ENCODE data around the gene CELSR1.
A peak's percentile ranks its signal among the peaks of the same experiment; 100 is the strongest.

Gene CELSR1

GRCh38 chr22:46373921-46374662 lies 163.3 kb downstream of the CELSR1 start:
- peak; percentile 61 for DNase-seq

GRCh38 chr22:46373159-46373558 lies 164.3 kb downstream of the CELSR1 start:
- DNase-seq = peak; percentile 75

GRCh38 chr22:46372686-46373085 lies 164.7 kb downstream of the CELSR1 start:
- no peak for DNase-seq

GRCh38 chr22:46371623-46372226 lies 165.7 kb downstream of the CELSR1 start:
- DNase-seq = no peak

- DNase-seq = peak; percentile 91
Observed at GRCh38 chr22:46370584-46371291, 166.7 kb downstream of the CELSR1 start.

GRCh38 chr22:46369716-46370583 lies 167.5 kb downstream of the CELSR1 start:
- no peak for DNase-seq

GRCh38 chr22:46368871-46369715 lies 168.3 kb downstream of the CELSR1 start:
- DNase-seq = no peak

- peak; percentile 42 for DNase-seq
Observed at GRCh38 chr22:46368422-46368821, 169.0 kb downstream of the CELSR1 start.

- peak; percentile 96 for DNase-seq
Observed at GRCh38 chr22:46367707-46368191, 169.7 kb downstream of the CELSR1 start.

GRCh38 chr22:46366801-46367706 lies 170.4 kb downstream of the CELSR1 start:
- peak; percentile 97 for DNase-seq

- peak; percentile 73 for DNase-seq
Observed at GRCh38 chr22:46366327-46366731, 171.1 kb downstream of the CELSR1 start.

GRCh38 chr22:46365166-46365624 lies 172.2 kb downstream of the CELSR1 start:
- DNase-seq = peak; percentile 39

- peak; percentile 61 for DNase-seq
Observed at GRCh38 chr22:46364341-46365165, 172.9 kb downstream of the CELSR1 start.

GRCh38 chr22:46363611-46364321 lies 173.7 kb downstream of the CELSR1 start:
- peak; percentile 71 for DNase-seq

GRCh38 chr22:46362934-46363515 lies 174.4 kb downstream of the CELSR1 start:
- DNase-seq = peak; percentile 50

- peak; percentile 97 for DNase-seq
Observed at GRCh38 chr22:46362203-46362933, 175.1 kb downstream of the CELSR1 start.

- no peak for DNase-seq
Observed at GRCh38 chr22:46361826-46362202, 175.6 kb downstream of the CELSR1 start.

- no peak for DNase-seq
Observed at GRCh38 chr22:46360891-46361290, 176.5 kb downstream of the CELSR1 start.

All from DMS53 (cell line).